Kidney (tissue), 14 donors: ENCODE measurements around the gene RAB3IL1. TPM values are rescaled to one million over a fixed set of nuclear protein-coding genes. Genes with fewer than 3 reads are reported as not detected.

ENCODE experiments used
- DNase-seq, 5 donors: peaks; one replicate each; pipeline ENCODE4 v3.0.0-alpha.2; 2013 to 2020
- FAIRE-seq: peaks from 2 replicates; lab custom pipeline; 2012; peaks lifted over from hg19 to GRCh38; lab: Jason Lieb, UNC
- H3K27ac ChIP-seq, 2 donors: one replicate each; pipeline ENCODE4 v1.7.0; 2013; ENCODE audit warnings: low read depth in 2 of 2, low read length in 2 of 2, inconsistent platforms in 1 of 2
- H3K27me3 ChIP-seq: one replicate; pipeline ENCODE4 v1.7.1; 2013; ENCODE audit warnings: low read length, inconsistent platforms; ENCODE audit not compliant: control insufficient read depth, insufficient read depth
- H3K36me3 ChIP-seq, 3 donors: one replicate each; pipeline versions ENCODE4 v1.7.0 to v1.7.1; 2013; ENCODE audit warnings: low read length in 3 of 3, control low read depth in 1 of 3, inconsistent platforms in 1 of 3; ENCODE audit not compliant: insufficient read depth in 3 of 3, control insufficient read depth in 2 of 3
- H3K4me1 ChIP-seq, 3 donors: one replicate each; pipeline versions ENCODE4 v1.7.0 to v1.7.1; 2013; ENCODE audit warnings: low read length in 3 of 3, inconsistent platforms in 1 of 3, low read depth in 1 of 3; ENCODE audit not compliant: control insufficient read depth in 2 of 3, insufficient read depth in 2 of 3
- H3K4me3 ChIP-seq, 3 donors: one replicate each; pipeline versions ENCODE4 v1.7.0 to v1.8.1; 2013; ENCODE audit warnings: low read length in 3 of 3, control low read depth in 1 of 3, inconsistent platforms in 1 of 3
- H3K9ac ChIP-seq, 3 donors: one replicate each; pipeline versions ENCODE4 v1.7.0 to v1.7.1; 2013; ENCODE audit warnings: low read length in 3 of 3, control low read depth in 1 of 3, inconsistent platforms in 1 of 3
- H3K9me3 ChIP-seq, 3 donors: one replicate each; pipeline versions ENCODE4 v1.7.0 to v1.7.1; 2013; ENCODE audit warnings: low read length in 3 of 3, control low read depth in 1 of 3, inconsistent platforms in 1 of 3; ENCODE audit not compliant: control insufficient read depth in 2 of 3, insufficient read depth in 1 of 3
- intact Hi-C: fragments of 100-400 bp; cut with DNase I; formaldehyde crosslinking; loops from one replicate; pipeline ENCODE4 v1.11.1; 2022
- polyA plus RNA-seq: library from polyadenylated mRNA; stranded (reverse); fragments of 350-450 nt; fragmentation: Illumina TruSeq; extraction: RNeasy Lipid Tissue Mini Kit (QIAGEN cat#74804); gene quantifications from one replicate; pipeline ENCODE4 v1.2.3, GENCODE V29; 2014; ENCODE audit warnings: low read depth, low replicate concordance; ENCODE audit not compliant: insufficient read depth
- total RNA-seq: library from RNA; stranded (reverse); fragmentation: NEBNext Ultra II Directional; extraction: Animal tissue kit (Norgen Biotek cat#: 25700); gene quantifications from one replicate; pipeline ENCODE4 v1.2.1, GENCODE V29; 2021
- TF ChIP-seq, protein P1 (sequence below): IDR thresholded peaks from 3 replicates; pipeline ENCODE4 v1.5.1; 2012; ENCODE audit warnings: mild to moderate bottlenecking, moderate library complexity, borderline replicate concordance; ENCODE audit not compliant: insufficient read depth; ENCODE audit errors: extremely low read depth
- donor health status: control.
- donor health status: control.
- donor health status: control.
- donor health status: control.
- donor health status: control.
- donor health status: DM: yes; HTN: yes; CAD: no.
- donor health status: Normal renal cell carcinoma (clear cell type).

Gene RAB3IL1
- total and polyA plus RNA-seq, 2 donors from 2014 or later: 14.6 to 27.8 TPM

DNA sequence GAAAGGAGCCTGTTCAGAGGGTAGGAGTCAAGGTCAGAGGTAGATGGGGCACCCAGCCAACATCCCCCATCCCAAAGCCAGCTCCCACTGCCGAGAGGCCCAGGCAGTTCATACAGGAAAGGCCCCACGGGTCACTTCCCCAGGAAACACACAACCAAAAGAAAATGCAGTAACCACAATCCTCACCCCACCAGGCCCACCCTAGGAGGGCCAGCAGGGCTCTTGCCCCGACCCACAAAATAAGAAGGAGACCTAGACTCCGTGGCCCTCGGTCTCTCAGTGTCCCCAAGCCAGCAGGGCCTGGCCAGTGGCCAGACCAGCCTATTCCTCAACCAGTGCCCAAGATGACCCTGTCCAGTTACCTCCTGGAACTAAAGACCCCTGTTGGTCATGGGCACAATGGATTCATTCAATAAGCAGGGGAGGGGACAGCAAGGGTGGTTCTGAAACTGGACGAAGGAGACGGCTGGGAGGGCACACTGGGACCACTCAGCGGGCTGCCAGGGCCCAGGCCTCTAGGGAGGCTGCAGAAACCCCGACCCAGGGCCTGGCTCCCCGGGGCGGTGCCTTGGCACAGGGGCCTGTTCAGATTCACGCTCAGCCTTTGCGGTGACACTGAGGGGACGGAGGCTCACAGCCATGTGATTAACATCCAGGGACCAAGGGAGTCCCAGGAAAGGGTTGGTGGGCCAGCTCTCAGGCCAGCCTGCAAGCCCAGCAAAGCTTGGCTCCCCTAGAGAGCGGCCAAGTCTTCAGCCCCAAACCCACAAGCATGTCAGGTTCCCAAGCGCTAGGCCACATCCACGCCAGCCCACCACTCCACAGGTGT is 5.5 kb downstream of the RAB3IL1 start:
- Histone ChIP-seq H3K27ac (no peak overlapping the region), H3K36me3 (no peaks in the 10 kb centered on the region), H3K9ac (no peak overlapping the region), H3K4me1 (peaks cover 0 to 17% (median 11%) of the 10 kb centered on the region in 3 donors), H3K4me3 (no peak overlapping the region), H3K27me3 (no peaks in the 10 kb centered on the region), H3K9me3 (no peaks in the 10 kb centered on the region)
- intact Hi-C loops: no loop called here
- FAIRE-seq (no peak), DNase-seq (peak in 2 of 5 donors; percentile 33 to 59)
- TF ChIP-seq, protein P1, sequence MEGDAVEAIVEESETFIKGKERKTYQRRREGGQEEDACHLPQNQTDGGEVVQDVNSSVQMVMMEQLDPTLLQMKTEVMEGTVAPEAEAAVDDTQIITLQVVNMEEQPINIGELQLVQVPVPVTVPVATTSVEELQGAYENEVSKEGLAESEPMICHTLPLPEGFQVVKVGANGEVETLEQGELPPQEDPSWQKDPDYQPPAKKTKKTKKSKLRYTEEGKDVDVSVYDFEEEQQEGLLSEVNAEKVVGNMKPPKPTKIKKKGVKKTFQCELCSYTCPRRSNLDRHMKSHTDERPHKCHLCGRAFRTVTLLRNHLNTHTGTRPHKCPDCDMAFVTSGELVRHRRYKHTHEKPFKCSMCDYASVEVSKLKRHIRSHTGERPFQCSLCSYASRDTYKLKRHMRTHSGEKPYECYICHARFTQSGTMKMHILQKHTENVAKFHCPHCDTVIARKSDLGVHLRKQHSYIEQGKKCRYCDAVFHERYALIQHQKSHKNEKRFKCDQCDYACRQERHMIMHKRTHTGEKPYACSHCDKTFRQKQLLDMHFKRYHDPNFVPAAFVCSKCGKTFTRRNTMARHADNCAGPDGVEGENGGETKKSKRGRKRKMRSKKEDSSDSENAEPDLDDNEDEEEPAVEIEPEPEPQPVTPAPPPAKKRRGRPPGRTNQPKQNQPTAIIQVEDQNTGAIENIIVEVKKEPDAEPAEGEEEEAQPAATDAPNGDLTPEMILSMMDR: no peak

DNA sequence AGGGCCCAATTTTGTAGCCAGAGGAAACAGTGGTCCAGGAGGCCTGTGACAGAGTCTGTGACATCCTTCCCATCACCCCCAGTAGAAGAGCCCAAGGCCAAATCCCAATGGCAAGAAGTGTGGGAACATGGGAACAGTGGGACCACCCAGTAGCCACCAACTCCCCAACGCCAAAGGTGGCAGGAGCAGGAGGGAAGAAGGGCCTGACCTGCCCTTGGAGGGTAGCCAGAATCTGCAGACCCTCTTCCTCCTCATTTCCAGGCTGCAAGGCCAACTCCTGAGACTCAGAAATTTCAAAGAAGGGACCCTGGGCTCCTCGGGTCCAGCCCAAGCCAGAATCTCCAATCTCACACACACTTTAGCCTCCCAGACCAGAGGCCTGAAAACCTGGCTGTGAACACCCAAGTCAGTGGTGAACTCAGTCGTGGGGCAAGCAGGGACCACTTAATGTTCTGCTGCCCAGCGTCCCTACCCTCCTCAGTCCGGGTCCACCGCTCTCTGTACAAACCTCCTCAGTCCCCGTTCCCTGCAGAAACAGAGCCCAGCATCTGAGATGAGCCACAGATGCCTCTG is 6.2 kb downstream of the RAB3IL1 start:
- Histone ChIP-seq H3K4me1 (peaks cover 0 to 16% (median 11%) of the 10 kb centered on the region in 3 donors), H3K4me3 (no peak overlapping the region), H3K36me3 (no peaks in the 10 kb centered on the region), H3K27me3 (no peaks in the 10 kb centered on the region), H3K9ac (no peak overlapping the region), H3K9me3 (no peaks in the 10 kb centered on the region), H3K27ac (no peak overlapping the region)
- intact Hi-C loops: no loop called here
- TF ChIP-seq, protein P1: no peak
- DNase-seq: peak in 2 of 5 donors; percentile 26 to 50
- FAIRE-seq: no peak

DNA sequence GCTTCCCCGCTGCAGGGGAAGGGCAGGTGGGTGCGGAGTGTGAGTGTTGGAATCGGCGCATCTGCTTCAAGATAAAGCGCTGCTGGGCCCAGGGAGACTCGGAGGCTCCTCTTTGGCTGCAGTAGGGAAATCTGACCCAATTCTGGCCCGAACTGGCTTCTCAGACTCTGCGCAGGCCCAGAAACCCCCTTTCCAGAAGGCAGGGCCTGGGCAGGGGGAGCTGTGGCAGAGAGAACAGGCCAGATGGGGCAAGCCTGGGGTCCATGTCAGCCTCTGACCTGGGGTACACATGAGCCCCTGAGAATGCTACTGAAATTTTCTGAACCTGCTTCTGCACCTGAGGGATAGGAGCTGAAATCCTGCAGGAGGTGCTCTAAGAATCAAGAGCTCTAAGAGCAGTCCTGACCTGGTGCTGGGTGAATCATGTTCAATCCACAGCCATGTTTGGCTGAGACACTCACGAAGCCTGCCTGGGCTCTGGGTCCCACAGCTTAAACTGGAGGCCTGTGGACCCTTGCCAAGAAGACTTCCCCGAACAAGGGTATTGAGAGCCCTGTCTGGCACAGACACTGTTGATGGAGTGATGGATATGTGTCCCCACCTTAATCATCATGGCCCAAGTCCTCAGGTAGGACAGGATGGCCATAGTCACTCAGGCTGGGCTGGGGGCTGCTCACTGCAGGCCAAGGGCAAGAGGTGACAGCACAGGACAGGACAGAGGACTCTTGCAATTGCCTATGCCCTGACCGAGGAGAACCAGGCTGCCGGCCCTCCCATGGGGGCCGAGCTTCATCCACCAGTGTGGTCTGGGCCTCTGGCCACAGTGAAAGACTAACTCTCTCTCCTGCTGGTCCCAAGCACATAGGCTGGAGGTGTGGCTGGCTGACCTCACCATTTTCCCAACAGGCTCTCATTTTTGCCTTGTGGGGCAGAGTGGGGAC is 6.9 kb downstream of the RAB3IL1 start:
- H3K27me3 ChIP-seq: no peaks in the 10 kb centered on the region
- DNase-seq (peak in 2 of 5 donors; percentile 29 to 52), FAIRE-seq (no peak)
- no peaks in the 10 kb centered on the region for H3K9me3 ChIP-seq
- no peaks in the 10 kb centered on the region for H3K36me3 ChIP-seq
- no peak overlapping the region for H3K4me3 ChIP-seq
- H3K4me1 ChIP-seq: peaks cover 0 to 16% (median 11%) of the 10 kb centered on the region in 3 donors
- intact Hi-C loops: no loop called here
- TF ChIP-seq, protein P1: no peak
- H3K9ac ChIP-seq: no peak overlapping the region
- H3K27ac ChIP-seq: no peak overlapping the region
